ENCODE results near the gene PRKCH.

The PRKCH gene

GRCh38 chr14:61478971-61479473 lies 157.6 kb downstream of the PRKCH start:
- no peak for DNase-seq

- DNase-seq, result no peak
Measured at GRCh38 chr14:61479746-61480502, 158.5 kb downstream of the PRKCH start.

DNA sequence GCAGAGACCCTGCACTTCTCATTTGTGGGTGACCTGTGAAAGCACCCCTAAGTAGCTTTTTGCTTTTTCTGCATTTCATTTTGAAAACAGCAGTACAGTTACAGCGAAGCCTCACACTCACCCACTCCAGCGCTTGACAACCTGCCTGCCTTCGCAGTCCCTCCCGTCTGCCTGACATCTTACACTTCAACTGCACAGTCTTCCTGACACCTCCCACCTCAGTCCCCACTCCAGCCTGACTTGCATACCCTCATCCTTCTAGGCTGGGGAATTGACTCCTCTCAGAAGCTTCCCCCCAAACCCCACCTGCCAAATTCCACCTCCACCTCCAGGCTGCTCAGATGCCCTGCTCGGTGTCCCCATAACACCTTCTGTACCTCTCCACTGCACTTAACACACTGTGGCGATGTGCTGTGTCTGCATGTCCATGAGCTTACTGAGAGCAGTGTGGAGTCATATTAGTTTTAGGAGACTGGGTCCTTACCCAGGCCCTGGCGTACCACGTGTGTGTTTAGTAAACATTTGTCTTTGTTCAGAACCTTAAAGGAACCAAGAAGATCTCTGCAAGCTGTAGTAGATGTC lies 159.4 kb downstream of the PRKCH start:
- DNase-seq, result no peak

DNA sequence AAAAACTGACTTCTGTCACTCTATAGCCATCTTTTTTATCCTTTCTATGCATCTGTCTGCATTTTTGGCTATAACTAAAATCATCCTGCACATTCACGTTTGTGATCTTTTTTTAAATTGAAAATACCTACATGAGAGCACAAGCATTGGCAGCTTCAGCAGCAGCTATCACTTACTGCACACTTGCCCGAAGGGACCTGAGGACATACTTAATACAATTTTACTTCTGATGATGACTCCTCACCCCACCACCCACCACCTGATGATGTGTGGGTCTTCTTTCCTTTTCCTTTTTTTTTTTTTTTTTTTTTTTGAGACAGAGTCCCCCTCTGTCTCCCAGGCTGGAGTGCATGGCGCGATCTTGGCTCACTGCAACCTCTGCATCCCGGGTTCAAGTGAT lies 160.3 kb downstream of the PRKCH start:
- DNase-seq, result no peak

GRCh38 chr14:61482348-61483206 lies 161.2 kb downstream of the PRKCH start:
- DNase-seq, result no peak

DNA sequence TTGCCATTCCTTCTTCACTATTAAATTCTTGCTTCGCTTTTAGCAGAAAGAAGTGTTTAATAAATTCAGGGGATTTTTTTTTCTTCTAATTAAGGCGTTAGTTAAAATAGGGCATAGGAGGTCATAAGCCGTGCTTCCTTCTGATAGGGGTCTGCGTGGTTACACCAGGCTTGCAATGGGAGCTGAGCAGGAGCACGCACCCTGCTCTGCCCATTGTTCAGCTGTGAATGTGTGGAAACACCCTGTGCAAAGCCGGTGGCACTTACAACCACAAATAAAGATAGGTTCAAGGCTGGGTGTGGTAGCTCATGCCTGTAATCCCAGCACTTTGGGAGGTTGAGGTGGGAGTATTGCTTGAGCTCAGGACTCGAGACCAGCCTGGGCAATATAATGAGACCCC lies 162.1 kb downstream of the PRKCH start:
- no peak for DNase-seq

DNA sequence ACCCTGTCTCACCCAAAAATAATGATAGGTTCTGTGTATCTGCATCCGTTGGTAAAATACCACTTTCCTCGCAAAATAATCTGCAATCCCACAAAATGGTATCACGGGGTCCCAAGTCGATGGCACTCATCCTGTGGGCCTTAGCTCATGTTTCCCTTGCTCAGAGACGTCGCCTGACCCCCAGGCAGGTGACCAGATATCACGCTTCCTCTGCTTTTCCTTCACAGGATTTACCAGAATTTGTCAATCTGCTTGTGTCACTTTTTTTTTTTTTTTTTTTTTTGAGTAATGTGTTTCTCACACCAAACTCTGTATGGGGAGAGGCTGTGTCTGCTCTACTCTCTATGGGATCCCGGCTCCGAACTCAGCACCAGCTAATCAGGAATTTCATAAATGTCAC lies 162.7 kb downstream of the PRKCH start:
- DNase-seq, result no peak

GRCh38 chr14:61484826-61485584 lies 163.6 kb downstream of the PRKCH start:
- no peak for DNase-seq

GRCh38 chr14:61485661-61486060 lies 164.3 kb downstream of the PRKCH start:
- no peak for DNase-seq

GRCh38 chr14:61486930-61487495 lies 165.6 kb downstream of the PRKCH start:
- no peak for DNase-seq

DNA sequence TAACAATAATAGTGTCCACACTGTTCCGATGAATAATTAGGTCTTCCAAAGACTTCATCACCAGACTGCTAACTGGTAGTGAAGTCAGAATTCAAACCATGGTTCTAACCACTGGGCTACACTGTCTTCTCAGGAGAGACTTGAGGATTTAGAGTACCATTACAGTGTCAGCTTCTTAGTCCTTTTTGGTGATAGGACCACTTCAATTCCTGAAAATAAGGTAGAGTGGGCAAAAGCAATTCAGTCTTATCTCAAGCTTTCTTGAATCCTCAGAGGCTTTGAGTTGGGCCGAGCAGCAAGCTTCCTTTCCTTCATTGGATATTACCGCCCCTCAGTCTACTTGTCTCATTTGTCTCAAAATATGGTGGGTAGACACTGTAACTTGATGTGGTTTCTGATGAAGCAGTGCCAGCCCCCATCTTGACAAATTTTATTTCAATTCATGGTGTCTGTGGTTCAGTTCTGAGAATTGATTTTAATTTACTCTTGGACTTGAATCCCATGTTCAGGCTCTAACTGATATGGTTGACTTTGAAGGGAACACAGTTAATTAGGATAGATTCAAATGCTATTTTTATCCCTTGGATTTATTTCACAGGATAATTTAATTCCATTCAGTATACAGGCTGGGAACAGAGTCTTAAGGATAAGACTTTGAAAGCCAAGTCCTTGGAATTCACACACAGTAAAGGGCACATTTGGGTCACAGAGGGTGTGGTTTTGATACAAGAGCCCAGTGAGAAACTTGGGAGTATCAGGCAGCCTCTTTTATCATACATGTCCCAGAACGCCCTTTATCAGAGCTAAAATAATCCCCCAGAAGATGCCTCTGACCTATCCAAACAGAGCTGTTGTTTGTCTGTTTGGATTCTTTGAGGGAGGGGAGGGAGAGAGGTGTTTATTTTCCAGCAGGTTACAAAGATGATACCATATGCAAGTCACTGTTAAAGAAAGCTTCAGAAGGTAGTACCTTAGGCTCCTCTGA lies 167.3 kb downstream of the PRKCH start:
- DNase-seq, result no peak

DNA sequence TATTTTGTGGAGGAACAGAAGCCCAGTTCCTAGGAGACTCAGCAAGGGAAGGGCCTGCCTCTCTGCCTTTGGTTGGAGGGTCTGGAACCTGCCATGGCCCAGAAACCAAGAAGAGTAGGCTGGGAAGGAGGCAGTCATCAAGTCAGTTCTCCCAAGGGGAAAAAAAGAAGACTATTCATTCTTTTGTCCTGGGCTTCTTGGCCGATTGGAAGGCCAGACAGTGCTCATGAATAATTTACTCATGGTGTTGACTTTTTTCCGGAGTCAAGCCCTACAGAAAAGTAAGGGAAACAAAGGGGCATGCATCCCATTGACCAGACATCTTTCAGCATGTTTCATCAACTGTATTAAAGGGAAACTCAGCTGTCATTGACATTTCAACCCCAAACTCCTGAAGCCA lies 168.1 kb downstream of the PRKCH start:
- DNase-seq, result no peak

GRCh38 chr14:61489932-61490331 lies 168.6 kb downstream of the PRKCH start:
- DNase-seq, result no peak

GRCh38 chr14:61491224-61491623 lies 169.8 kb downstream of the PRKCH start:
- no peak for DNase-seq

DNA sequence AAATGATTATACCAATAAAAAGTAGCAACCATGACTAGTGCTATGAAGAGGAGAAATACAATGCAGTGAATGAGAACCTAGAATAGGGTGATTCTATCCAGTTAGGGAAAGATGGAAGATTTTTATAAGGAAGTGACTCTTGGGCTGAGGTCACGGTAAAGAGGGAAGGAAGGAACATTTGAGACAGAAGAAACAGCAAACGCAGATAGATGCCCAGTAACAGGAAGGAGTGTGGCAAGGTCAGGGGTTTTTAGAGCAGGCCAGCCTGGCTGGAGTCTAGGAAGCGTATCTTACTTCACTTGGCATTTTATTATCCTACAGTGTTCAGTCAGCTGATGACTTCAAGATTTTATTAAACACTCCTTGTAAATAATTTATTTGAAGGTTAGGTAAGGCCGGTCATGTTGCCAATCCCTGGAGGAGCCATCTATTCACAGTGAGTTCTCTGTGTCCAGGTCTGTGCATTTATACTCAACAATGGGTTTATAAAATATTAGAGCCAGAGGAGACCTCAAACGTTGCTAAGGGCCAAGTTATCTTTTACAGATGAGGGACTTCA lies 170.6 kb downstream of the PRKCH start:
- no peak for DNase-seq

DNA sequence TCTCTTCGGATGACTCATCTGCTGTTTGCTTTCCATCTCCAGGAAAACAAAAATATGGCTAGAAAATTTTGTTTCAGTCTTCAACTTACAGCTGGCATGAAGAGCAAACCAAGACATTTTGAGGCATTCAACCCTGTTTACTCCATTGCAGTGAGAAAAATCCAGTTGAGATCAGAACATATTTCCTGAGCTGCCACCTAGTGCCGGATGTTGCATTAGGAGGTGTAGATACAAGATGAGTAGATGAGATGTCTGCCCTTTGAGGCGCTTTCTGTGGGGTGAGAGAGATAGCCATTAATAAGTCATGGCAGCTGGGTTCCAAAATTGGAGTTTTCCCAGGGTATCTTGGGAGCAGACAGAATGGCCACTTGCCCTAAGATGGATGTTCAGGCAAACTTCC lies 171.1 kb downstream of the PRKCH start:
- no peak for DNase-seq

GRCh38 chr14:61493239-61493638 lies 171.9 kb downstream of the PRKCH start:
- DNase-seq, result no peak

GRCh38 chr14:61494018-61494417 lies 172.6 kb downstream of the PRKCH start:
- no peak for DNase-seq

- no peak for DNase-seq
Measured at GRCh38 chr14:61495809-61496208, 174.4 kb downstream of the PRKCH start.

DNA sequence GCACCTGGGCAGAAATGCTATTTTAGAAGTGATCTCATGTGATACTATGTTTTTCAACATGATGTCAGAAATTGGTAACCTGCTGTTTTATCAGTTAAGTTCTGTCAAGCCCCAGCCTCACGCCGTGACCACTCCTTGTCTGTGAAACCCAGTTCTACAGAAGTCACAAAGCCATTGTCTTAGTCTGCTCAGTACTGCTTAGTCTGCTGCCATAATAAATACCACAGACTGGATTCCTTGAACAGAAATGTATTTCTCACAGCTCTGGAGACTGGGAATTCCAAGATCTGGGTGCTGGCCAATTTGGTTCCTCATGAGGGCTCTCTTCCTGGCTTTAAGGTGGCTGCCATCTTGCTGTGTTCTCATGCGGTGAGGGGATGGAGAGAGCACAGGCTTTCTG lies 176.9 kb downstream of the PRKCH start:
- no peak for DNase-seq

- DNase-seq, result no peak
Measured at GRCh38 chr14:61498811-61499210, 177.4 kb downstream of the PRKCH start.
